ENCODE data around the gene LGALS7.
"Not testable (repeated sequence)": the region's sequence is repeated elsewhere in the genome, so short reads cannot be mapped to it uniquely, and the experiment has no call there.

Gene LGALS7

GRCh38 chr19:38805180-38805579 is 31.9 kb upstream of the LGALS7 start:
- Histone ChIP-seq H3K27ac (no peak overlapping the region), H3K4me3 (no peak overlapping the region)

DNA sequence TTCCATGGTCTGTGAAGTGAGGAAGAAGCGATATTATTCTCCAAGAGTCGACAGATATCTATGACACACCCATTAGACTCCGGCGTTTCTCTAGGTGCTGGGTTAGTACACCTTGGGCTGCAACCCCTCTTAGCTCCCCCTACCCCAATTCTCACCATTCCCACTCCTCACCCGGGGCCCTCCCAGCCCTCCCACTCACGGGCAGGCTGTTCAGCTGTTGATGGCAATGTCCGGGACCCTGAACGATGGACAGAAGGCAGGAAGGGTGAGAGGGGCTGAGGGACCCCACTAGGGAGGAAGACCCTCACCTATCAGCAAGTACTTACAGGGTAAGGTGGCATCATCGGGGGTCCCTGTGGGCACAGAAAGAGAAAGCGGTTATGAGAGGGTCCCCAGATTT is 30.2 kb upstream of the LGALS7 start:
- Histone ChIP-seq H3K4me3 (no peak overlapping the region), H3K27ac (no peak overlapping the region)
- no peak for DNase-seq (ENCODE audit: low spot score)
- no peak for TF ChIP-seq CTCF (IDR thresholded peaks at IDR 0.05)

More at GRCh38 chr19:38805180-38805579, 31.9 kb upstream of the LGALS7 start:
- no peak for DNase-seq (ENCODE audit: low spot score)
- TF ChIP-seq CTCF (IDR thresholded peaks at IDR 0.05): no peak

DNA sequence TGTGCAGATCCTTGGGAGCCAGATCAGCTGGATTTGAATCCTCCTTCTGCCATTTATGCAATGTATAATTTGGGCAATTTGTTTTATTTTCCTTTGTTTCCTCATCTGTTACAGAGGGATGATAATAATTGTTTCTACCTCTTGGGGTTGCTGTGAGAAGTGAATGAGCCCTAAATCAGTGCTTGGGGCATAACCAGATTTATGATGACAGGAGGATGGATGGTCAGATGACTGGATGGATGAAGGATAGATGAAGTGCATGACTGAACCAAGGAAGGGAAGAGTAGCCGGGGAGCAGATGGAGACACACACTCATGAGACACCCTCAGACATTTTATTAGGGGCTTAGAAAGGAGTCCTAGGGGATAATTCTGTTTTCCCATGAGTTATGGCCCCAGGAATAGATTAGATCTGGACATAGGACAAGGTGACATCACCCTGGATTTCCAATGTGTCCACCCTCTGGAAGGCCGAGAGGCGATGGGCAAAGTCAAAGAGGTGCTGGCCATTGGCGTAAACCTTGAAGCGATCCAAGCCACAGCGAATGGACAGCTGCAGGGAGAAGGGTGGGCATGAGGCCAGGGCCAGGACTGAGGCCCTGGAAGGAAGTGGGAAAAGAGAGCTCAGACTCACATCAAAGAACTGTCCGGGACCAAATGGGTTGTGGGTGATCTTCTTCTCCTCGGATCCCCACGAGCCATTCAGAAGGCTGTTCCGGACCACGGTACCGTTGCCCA is 28.2 kb upstream of the LGALS7 start:
- no peak for TF ChIP-seq CTCF (IDR thresholded peaks at IDR 0.05)
- Histone ChIP-seq H3K27ac (no peak overlapping the region), H3K4me3 (no peak overlapping the region)
- no peak for DNase-seq (ENCODE audit: low spot score)

DNA sequence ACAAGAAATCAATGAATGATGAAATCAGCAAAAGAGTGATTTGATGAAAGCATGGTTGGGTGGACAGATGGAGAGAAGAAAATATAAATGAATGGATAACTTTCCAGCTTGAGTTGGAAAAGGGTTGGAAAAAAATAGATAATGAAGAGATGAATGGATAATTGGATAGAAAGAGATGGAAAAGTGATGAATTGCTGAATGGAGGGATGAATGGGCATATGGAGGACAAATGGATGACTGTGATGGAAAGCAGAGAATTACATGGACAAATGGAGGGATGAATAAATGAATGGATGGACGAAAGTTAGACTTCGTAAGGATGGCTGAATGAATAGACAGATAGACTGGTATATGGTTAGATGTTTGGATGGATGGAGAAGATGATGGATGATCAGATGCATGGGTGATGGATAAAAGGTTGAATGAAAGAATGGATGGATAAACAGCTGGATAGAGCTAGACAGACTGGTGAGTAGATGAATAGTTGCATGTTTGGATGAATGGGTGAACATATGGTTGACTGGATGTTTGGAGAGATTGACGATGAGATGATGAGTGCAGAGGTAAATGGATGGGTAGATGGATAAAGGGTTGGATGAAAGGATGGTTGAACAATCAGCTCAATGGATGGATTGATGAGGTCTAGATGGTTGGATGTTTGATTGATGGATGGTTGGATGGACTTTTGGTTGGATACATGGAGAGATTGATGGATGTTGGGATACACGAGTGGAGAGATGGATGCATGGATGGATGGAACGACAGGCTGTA is 27.4 kb upstream of the LGALS7 start:
- H3K27ac ChIP-seq: no peak overlapping the region
- no peak overlapping the region for H3K4me3 ChIP-seq
- TF ChIP-seq CTCF (IDR thresholded peaks at IDR 0.05): no peak
- DNase-seq (ENCODE audit: low spot score): no peak

- TF ChIP-seq CTCF (IDR thresholded peaks at IDR 0.05): no peak
- no peak for DNase-seq (ENCODE audit: low spot score)
- Histone ChIP-seq H3K27ac (no peak overlapping the region), H3K4me3 (no peak overlapping the region)
Measured at GRCh38 chr19:38799104-38799503, 25.8 kb upstream of the LGALS7 start.

DNA sequence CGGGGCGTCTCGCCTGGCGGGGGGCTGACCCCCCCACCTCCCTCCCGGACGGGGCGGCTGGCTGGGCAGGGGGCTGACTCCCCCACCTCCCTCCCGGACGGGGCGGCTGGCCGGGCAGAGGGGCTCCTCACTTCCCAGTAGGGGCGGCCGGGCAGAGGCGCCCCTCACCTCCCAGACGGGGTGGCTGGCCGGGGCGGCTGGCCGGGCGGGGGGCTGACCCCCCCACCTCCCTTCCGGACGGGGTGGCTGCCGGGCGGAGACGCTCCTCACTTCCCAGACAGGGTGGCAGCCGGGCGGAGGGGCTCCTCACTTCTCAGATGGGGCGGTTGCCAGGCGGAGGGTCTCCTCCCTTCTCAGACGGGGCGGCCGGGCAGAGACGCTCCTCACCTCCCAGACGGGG is 24.5 kb upstream of the LGALS7 start:
- not testable (repeated sequence) for DNase-seq (ENCODE audit: low spot score); H3K27ac ChIP-seq; H3K4me3 ChIP-seq

- no peak for DNase-seq (ENCODE audit: low spot score)
- H3K4me3 ChIP-seq: no peak overlapping the region
- no peak overlapping the region for H3K27ac ChIP-seq
- no peak for TF ChIP-seq CTCF (IDR thresholded peaks at IDR 0.05)
Measured at GRCh38 chr19:38796154-38796553, 22.8 kb upstream of the LGALS7 start.

All from coronary artery (tissue), 2 donors.